Measurements from ENCODE around the gene ZMYND8.

ZMYND8 gene

GRCh38 chr20:47353692-47354463 is 2.6 kb downstream of the ZMYND8 start:
- DNase-seq (ENCODE audit: low read depth) = peak; percentile 84

GRCh38 chr20:47353239-47353691 is 3.2 kb downstream of the ZMYND8 start:
- DNase-seq (ENCODE audit: low read depth) = no peak

GRCh38 chr20:47352332-47353238 is 3.9 kb downstream of the ZMYND8 start:
- no peak for DNase-seq (ENCODE audit: low read depth)

GRCh38 chr20:47351643-47352331 is 4.7 kb downstream of the ZMYND8 start:
- no peak for DNase-seq (ENCODE audit: low read depth)

GRCh38 chr20:47350691-47351545 is 5.6 kb downstream of the ZMYND8 start:
- no peak for DNase-seq (ENCODE audit: low read depth)

- DNase-seq (ENCODE audit: low read depth) = no peak
These were observed 6.3 kb downstream of the ZMYND8 start for GRCh38 chr20:47350181-47350550.

- DNase-seq (ENCODE audit: low read depth) = peak; percentile 36
These were observed 6.9 kb downstream of the ZMYND8 start for GRCh38 chr20:47349365-47350180.

GRCh38 chr20:47348539-47349142 is 7.9 kb downstream of the ZMYND8 start:
- DNase-seq (ENCODE audit: low read depth) = peak; percentile 31

- DNase-seq (ENCODE audit: low read depth) = no peak
These were observed 8.7 kb downstream of the ZMYND8 start for GRCh38 chr20:47347661-47348435.

- DNase-seq (ENCODE audit: low read depth) = no peak
These were observed 10.3 kb downstream of the ZMYND8 start for GRCh38 chr20:47346172-47346571.

GRCh38 chr20:47345214-47345613 is 11.3 kb downstream of the ZMYND8 start:
- DNase-seq (ENCODE audit: low read depth) = no peak

- DNase-seq (ENCODE audit: low read depth) = no peak
These were observed 13.5 kb downstream of the ZMYND8 start for GRCh38 chr20:47343007-47343472.

GRCh38 chr20:47338131-47338628 is 18.3 kb downstream of the ZMYND8 start:
- DNase-seq (ENCODE audit: low read depth) = peak; percentile 75

- no peak for DNase-seq (ENCODE audit: low read depth)
These were observed 19.1 kb downstream of the ZMYND8 start for GRCh38 chr20:47337413-47337812.

- peak; percentile 96 for DNase-seq (ENCODE audit: low read depth)
These were observed 20.3 kb downstream of the ZMYND8 start for GRCh38 chr20:47336129-47336754.

- DNase-seq (ENCODE audit: low read depth) = no peak
These were observed 21.0 kb downstream of the ZMYND8 start for GRCh38 chr20:47335251-47336128.

GRCh38 chr20:47334022-47334551 is 22.4 kb downstream of the ZMYND8 start:
- peak; percentile 100 for DNase-seq (ENCODE audit: low read depth)

All from amniotic epithelial cell (primary cell).